NCI-H2107 treated with DMSO at 0.1 percent for 48 hours (cell line): ENCODE measurements around the gene RBP5.

ENCODE experiments used
- DNase-seq: peaks from one replicate; lab custom pipeline; 2025; ENCODE audit not compliant: unreplicated experiment; lab: John Stamatoyannopoulos, UW

The RBP5 gene

DNA sequence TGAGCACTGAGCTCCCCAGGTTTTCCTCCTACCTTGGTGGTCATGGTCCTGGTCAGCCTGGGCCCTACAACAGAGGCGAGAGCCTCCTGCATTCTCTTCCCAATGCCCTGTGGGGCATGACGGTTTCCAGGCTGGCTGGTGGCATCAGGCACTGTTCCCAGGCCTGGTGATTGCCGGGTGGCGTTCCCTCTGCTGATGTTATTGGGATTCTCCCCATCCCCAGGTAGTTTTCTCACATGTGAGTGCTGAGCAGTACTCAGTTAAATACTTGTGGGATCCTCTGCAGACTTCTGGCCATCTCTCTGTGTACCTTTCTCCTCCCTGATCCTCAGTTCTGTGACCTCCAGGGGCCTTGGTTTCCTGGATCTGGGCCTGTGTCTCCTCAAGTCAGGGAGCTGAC, 52.2 kb downstream of the RBP5 start:
- no peak for DNase-seq

DNA sequence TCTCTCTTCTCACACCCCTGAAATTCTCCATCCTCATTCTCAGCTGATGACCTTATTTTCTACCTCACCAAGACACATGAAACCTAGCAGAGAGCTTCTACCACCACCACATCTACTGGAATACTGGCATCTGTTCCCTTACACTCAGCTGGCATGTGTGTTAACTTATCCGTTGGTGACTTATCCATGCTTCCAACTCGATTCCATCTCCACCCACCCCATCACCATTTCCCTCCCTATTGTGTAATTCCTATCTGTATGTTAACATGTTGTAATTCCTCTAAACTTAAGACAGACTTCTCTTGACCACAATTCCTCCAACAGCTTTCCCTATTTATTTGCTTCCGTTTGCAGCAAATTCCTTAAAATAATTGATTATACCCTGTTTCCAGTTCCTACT, 52.8 kb downstream of the RBP5 start:
- DNase-seq, result no peak

- DNase-seq, result no peak
These were observed 53.2 kb downstream of the RBP5 start for GRCh38 chr12:7075518-7075917.

DNA sequence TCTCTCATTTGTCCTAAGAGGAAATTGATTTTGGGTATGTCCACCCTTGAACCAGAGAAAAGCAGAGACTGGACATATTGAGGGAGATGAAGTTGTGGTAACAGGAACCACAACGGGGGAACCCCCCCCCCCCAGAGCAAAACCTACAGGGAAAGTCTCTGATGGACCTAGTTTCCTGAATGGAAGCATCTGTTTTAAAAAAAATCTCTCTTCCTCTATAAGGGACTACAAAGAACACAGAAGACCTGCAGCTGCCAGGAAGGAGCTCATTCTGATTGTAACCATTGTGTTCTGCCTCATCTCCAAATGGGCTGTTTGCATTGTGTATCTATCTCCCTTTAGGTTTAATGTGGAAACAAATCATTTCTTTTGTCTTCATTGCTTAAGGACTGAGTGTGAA, 54.7 kb downstream of the RBP5 start:
- no peak for DNase-seq
